KBM-7 (cell line): ENCODE results near the gene PGPEP1.
"Not testable (repeated sequence)": the region's sequence is repeated elsewhere in the genome, so short reads cannot be mapped to it uniquely, and the experiment has no call there.

Source experiments
- DNase-seq: peaks from one replicate; pipeline ENCODE4 v3.0.0-alpha.2; 2015
- in situ Hi-C: fragments of 300-500 bp; cut with MboI; formaldehyde crosslinking; loops from 2 replicates; pipeline ENCODE4 v1.14.3; 2020; ENCODE audit warnings: low sequenced_read_pairs, low pct_unique_long_range_greater_than_20kb, mixed read lengths

PGPEP1 gene

DNA sequence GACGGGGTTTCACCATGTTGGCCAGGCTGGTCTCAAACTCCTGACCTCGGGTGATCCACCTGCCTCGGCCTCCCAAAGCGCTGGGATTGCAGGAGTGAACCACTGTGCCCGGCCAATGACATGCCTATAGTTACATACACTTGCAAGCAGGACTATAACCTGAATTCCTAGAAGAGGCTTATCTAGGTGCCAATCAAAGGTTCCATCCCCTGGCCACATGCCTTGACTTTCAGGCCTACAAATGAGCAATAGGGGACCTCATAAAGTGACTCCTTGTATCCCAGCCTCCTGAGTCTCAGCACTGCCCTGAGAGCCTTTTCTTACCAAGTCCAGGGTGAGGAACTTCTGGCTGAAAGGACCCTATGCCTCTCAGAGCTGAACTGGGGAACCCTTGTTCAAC is 13.6 kb upstream of the PGPEP1 start:
- in situ Hi-C loops = no loop called here
- no peak for DNase-seq

DNA sequence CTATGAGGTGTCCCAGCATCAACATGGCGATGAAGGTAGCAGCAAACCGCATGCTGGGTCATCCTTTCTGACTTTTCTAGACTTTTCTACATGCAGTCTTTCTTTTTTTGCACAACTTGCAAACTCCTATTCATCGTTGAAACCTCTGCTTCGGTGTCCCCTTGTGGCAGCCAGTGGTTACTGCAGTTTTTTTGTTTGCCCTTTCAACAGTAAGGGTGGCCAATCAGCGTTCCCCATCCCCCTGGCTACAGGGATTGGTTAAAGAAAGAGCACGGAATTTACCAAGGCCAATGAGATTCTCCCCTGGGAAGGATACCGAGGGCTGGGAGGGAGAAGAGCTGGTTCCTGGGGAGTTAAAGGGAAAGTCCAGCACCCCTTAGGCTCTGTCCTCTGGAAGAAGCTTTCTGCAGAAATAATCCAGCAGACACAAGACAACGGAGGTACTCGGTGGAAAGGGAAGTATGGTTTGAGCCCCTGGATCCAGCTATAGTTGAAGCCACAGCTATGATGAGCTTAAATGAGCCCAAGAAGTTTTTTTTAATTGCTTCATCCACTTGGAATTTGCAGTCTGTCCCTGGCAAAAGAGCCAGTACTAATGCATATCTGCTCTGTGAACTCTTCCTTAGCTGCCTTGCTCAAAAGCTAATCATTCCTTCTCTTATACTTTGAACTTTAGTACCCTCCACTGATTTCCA is 11.9 kb upstream of the PGPEP1 start:
- in situ Hi-C loops = no loop called here
- peak; percentile 98 for DNase-seq

DNA sequence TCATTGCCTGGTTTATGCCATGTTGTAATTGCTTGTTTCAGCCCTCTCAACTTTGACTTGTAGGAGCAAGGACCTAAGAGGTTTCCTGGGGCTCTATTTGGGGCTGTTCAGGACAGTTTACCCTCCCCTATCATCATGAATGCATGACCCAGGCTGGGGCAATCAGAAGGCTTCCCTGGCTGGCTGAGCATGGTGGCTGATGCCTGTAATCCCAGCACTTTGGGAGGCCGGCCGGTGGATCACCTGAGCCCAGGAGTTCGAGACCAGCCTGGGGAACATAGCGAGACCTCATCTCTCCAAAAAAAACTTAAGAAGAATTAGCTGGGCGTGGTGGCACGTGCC is 11.4 kb upstream of the PGPEP1 start:
- in situ Hi-C loops = no loop called here
- no peak for DNase-seq

DNA sequence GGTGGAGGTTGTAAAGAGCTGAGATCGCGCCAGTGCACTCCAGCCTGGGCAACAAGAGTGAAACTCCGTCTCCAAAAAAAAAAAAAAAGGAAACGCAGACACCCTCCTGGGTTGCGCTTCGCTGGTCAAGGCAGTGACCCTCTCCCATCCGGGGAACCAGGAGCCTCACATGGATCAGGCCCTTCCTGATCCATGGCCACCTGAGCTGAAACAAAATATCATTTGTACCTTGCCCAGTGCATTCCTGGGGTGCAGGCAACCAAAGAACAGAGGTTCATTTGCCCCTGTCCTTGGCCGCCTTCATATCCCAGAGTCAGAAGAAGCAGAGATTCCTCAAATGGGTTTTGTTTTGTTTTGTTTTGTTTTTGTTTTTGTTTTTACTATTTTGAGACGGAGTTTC is 9.5 kb upstream of the PGPEP1 start:
- in situ Hi-C loops = no loop called here
- no peak for DNase-seq

DNA sequence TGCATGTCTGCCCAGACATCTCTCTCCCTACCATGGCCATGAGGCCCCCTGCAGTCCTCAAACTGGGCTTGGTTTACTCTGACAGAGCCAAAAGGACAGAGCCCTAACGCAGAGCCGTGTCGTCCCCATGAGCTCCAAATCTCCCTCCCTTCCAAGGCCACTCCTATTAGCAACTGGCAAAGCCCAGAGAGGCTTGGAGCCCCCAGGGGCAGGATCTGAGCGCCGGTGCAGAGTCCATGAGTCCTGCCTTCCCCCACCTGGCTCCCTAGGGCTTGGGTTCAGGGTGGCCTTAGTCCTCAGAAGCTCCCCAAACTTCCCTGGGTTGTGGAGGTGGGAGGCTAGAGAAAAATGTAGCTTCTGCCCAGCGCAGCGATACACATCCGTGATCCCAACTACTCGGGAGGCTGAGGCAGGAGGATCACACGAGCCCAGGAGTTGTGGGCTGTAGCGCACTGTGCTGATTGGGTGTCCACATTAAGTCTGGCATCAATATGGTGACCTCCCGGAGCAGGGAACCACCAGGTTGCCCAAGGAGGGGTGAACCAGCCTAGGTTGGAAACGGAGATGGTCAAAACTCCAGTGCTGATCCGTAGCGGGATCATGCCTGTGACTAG is 7.4 kb upstream of the PGPEP1 start:
- in situ Hi-C loops = no loop called here
- DNase-seq = no peak

DNA sequence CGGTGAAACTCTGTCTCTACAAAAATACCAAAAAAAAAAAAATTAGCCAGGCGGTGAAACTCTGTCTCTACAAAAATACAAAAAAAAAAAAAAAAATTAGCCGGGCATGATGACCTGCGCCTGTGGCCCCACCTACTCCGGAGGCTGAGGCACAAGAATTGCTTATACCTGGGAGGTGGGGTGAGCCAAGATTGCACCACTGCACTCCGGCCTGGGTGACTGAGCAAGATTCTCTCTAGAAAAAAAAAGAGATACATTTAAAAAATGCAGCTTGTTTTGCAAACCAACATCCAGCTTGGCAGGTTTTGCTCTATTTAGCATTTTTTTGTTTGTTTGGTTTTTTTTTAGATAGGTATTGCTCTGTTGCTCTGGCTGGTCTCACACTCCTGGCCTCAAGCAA is 6.7 kb upstream of the PGPEP1 start:
- in situ Hi-C loops = no loop called here
- no peak for DNase-seq

DNA sequence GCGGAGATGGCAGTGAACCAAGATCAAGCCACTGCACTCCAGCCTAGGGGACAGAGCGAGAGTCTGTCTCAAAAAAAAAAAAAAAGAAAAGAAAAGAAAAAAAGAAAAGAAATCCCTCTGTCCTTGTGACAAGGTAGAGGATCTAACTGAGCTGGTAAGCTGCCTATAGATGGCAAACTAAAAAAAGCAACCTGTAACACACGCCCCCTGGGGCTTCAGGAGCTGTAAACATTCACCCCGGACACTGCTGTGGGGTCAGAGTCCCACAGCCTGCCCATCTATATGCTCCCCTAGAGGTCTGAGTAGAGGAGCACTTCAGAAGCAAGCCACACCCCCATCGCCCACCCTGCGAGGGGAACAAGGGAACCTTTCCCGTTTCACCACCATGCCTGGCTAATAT is 4.3 kb upstream of the PGPEP1 start:
- in situ Hi-C loops = no loop called here
- DNase-seq = no peak

DNA sequence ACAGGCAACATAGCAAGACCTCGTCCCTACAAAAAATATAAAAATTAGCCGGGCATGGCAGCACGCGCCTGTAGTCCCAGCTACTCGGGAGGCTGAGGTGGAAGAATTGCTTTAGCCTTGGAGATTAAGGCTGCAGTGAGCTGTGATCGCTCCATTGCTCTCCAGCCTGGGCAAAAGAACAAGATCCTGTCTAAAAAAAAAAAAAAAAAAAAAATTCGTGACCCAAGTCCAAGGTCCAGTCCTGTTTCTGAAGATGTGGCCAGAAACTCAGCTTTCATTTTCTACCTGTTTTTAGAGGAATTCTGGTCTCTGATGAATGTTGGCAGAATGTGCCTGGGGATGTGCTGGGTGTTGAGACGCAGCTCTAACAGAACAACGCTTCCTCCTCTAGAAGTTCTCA is 1.9 kb upstream of the PGPEP1 start:
- DNase-seq = no peak
- in situ Hi-C loops = no loop called here

DNA sequence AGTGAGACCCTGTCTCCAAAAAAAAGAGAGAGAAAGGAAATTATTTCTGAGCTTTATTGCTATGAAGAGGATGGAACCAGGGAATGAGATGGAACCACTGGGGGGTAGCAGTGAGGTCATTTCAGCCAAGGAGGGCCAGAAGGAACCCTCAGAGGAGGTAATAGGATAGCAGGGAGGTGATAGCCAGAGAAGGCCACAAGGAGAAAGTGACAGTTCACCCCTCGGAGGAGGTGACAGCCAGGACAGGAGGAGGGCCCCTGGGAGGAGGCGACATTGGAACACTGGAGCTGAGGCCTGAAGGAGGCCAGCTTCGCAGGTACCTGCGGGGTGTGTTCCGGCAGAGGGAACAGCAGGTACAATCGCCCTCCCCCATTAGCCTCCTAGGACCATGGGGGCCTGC is 675 bp upstream of the PGPEP1 start:
- peak; percentile 58 for DNase-seq
- in situ Hi-C loops = no loop called here

DNA sequence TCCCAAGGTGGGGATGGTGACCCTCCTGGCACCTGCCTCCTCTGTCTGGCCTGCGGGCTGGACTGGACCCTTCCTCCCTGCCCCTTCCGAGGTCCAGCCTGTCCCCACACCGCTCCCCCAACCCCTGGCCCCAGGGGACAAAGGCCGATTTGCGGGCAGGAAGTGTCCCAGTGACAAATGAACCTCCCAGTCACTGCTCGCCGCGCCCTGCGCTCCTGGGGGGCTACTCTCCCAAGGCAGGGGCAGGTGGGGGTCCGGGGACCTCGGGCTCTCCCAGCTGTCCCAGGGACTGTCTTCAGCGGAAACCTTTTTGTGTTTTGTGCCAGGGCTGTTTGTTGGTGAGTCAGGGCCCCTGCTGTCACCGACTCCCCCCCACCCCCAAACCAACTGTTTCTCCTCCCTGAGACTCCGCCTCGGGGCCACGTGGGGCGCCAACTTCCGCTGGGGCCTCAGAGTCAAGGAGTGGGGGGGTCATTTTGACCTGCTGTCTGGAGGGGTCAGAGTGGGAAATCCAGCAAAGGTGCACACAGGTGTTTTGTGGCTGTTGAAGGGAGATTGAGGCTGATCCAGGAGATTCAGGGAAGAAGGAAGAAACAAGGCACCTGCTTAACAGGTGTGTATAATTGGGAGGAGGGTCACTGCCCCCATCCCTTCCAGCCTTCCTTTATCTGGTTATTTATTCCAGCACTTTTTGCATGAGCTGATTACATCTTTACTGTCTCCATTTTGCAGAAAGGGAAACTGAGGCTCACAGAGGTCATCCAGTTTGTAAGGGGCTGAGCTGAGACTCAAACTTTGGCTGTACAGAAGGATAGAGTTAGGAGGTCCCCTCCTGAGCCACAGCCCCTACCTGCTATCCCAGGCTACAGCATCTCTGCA is 831 bp downstream of the PGPEP1 start:
- DNase-seq = peak; percentile 71
- in situ Hi-C loops = no loop called here

DNA sequence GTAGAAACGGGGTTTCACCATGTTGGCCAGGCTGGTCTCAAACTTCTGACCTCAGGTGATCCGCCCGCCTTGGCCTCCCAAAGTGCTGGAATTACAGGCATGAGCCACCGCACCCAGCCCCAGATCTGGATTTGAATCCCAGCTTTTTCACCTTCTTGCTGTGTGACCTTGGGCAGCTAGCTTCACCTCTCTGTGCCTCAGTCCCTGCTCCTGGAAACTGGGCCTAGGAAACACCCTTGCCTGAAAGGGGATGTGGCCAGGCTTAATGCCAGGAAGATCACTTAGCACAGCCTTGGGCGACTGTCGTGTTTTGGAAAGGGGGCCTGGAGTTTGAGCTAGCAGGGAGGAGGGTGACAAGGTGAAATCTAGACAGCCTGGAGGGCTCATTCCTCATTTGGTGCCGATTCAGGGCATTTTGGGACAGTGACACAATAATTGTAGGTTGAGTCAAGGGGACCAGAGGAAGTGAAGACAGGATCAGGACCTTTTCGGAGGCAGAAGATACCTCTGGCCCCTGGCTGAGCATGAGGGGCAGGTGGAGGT is 1.8 kb downstream of the PGPEP1 start:
- in situ Hi-C loops = no loop called here
- no peak for DNase-seq

DNA sequence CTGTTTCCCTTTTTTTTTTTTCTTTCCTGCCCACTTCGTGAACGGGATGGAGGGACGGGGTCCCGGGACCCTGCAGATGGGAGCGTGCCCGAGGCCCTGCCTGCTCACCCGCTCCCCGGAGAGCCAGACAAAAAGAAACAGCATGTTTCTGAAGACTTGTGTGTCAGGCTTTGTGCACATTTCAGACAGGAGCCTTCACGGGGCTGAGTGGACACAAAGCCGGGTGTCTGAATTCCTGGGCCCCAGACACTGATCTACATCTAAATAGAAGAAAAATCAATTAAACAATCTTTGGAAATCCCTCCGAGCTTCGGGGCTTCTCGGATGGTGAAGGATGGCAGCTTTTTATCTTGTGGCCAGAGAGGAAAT is 4.2 kb downstream of the PGPEP1 start:
- no peak for DNase-seq
- in situ Hi-C loops = no loop called here

DNA sequence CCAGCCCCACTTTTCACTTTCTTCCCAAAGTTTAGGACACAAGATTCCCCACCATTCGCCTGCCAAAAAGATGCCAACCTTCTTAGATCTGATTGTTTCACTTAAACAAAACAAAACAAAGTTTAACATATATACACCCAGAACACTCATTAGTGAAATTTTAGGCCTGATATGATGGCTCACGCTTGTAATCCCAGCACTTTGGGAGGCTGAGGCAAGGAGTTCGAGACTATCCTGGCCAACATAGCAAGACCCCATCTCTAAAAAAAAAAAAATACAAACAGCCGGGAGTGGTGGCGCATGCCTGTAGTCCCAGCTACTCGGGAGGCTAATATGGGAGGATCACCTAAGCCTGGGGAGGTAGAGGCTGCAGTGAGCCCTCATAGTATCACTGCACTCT is 4.9 kb downstream of the PGPEP1 start:
- in situ Hi-C loops = no loop called here
- DNase-seq = no peak

DNA sequence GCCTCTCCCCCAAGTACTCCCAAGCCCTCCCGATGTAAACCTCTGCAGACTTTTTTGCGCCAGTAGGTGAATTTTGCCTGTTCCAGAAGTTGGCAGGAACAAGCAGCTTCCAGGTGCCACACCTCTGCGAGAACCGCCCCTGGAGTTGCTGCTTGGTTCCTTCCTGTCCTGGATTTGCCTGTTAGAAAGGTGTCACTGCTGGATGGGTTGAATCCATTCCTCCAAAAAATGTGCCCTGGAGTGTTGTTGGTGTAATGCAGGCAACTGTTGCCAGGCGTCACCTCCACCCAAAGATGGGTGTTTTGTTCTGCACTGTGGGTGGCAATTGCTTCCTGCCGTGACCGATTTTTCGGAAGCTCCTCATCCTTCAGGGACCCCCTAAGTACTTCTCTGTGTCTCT is 5.7 kb downstream of the PGPEP1 start:
- DNase-seq = no peak
- in situ Hi-C loops = no loop called here

DNA sequence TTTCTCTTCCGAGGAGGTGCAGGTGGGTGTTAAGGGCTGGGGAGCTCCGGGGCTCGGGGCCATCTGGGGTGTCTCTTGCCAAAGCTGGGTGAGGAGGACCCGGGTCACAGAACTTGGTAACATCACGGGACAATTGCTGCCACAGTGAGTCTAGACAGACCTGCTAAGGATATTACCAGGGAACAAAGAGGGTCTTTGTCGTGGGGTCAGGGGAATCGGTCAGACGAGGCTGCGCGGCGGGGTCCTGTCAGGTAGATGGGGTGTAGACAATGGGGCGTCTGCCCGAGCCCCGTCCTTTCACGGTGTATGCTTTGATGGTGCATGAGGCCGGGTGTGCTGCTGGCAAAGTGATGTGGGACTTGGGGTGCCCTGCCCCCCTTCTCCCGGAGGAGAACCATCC is 7.8 kb downstream of the PGPEP1 start:
- DNase-seq = no peak
- in situ Hi-C loops = no loop called here

DNA sequence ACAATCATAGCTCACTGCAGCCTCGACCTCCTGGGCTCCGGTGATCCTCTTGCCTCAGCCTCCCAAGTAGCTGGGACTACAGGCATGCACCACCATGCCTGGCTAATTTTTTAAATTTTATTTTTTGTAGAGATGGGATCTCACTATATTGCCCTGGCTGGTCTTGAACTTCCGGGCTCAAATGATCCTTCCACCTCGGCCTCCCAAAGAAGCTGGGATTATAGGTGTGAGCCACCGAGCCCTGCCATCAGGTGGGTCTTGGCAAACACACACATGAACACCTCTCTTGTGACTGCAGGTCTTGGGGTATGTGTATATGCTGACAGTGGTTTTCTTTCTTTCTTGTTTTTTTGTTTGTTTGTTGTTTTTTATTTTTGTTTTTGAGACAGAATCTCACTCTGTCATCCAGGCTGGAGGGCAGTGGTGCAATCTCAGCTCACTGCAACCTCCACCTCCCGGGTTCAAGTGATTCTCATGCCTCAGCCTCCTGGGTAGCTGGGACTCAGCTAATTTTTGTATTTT is 8.5 kb downstream of the PGPEP1 start:
- in situ Hi-C loops, DNase-seq: not testable (repeated sequence)

DNA sequence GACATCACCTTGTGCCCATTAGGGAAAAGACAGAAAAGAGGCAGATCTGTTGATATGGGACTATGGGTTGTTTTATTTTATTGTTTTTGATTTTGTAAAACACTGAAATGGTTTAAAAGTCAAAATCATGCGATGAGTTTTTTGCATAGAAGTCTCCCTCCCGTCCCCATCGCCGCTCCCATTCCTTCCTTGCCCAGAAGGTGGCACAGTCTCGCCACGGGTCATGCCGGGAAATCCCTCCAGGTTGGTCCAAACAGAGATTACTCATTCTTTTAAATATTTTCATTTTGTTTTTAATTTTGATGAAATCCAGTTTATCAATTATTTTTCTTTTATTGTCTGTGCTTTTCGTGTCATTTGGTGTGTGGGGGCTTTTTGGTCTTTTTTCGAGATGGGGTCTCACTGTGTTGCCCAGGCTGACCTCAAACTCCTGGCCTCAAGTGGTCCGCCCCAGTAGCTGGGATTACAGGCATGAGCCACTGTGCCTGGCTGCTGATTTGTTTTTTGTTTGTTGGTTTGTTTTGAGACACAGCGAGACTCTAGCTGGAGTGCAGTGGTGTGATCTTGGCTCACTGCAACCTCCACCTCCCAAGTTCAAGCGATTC is 9.2 kb downstream of the PGPEP1 start:
- peak; percentile 63 for DNase-seq
- in situ Hi-C loops = loop anchor here (10.0 kb wide), 1 partner anchor 55 kb away; no protein-coding TSS in a partner anchor

DNA sequence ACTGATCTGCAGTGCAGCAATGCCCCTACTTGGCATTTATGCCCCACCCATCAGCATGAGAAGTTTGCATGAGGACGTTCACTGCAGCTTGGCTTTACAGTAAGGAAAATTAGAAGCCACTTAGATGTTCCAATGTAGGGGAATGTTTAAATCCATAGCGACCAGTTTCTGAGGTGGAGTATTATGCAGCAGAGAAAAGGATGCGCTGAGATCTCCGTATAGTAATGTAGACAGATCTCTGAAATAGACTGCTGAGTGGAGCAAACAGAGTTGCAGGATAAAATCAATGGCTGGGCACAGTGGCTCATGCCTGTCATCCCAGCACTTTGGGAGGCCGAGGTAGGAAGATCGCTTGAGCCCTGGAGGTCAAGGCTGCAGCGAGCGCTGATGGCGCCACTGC is 10.1 kb downstream of the PGPEP1 start:
- in situ Hi-C loops = loop anchor here (10.0 kb wide), 1 partner anchor 54 kb away; no protein-coding TSS in a partner anchor
- no peak for DNase-seq

DNA sequence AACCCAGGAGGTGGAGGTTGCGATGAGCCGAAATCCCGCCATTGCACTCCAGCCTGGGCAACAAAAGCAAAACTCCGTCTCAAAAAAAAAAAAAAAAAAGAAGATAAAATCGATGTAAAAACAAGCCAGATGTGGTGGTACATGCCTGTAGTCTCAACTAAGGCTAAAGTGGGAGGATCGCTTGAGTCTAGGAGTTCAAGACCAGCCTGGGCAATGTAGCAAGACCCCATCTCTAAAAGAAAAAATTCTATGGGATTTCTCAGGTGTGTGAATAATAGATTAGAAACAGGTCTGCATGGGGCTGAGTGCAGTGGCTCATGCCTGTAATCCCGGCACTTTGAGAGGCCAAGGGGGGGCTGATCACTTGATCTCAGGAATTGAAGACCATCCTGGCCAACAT is 11.1 kb downstream of the PGPEP1 start:
- DNase-seq = no peak
- in situ Hi-C loops = loop anchor here (10.0 kb wide), 1 partner anchor 53 kb away; no protein-coding TSS in a partner anchor
